Islet of Langerhans (tissue), 1 donor: Measurements from ENCODE around the gene TBX1.
"Not testable (repeated sequence)": the region's sequence is repeated elsewhere in the genome, so short reads cannot be mapped to it uniquely, and the experiment has no call there.

Source experiments
- FAIRE-seq: peaks from one replicate; lab custom pipeline; 2011; peaks lifted over from hg19 to GRCh38; lab: Jason Lieb, UNC

Gene TBX1

DNA sequence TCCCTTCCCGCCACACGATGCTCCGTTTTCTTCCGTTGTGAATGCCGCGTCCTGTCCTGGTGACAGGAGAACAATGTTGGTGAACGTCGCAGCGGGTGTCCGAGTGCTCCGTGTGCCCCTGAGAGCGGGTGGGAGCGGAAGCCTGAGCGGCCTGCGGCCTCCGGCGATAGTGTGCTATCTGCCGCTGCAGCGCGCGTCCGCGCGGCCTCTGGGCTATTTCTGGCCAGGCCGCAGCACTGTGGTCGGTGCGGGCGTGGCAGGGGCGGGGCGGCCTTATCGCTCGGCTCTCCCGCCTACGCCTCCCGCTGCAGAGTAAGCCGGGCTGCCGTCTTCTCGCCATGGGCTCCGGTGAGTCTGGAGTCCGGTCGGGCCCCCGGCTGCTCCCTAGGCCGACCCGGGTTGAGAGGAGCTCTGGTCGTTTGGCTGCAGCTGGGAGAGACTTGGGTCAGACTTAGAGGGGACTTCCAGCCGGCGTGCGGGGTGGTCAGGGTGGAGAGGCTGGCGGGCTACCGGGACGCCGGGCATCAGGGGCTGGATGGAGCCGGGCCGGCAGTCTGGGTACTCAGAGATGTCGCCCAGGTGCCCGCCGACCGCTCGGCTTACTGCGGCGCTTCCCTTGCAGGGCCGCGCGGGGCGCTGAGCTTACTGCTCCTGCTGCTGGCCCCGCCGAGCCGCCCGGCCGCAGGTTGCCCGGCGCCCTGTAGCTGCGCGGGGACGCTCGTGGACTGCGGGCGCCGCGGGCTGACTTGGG, 37.2 kb upstream of the TBX1 start, which contains the start of gene GP1BB:
Gene GP1BB (plus strand): TSS at position 308 of the 751 bp plus-strand sequence. CDS start 31 bp downstream, at position 339.
- no peak for FAIRE-seq

DNA sequence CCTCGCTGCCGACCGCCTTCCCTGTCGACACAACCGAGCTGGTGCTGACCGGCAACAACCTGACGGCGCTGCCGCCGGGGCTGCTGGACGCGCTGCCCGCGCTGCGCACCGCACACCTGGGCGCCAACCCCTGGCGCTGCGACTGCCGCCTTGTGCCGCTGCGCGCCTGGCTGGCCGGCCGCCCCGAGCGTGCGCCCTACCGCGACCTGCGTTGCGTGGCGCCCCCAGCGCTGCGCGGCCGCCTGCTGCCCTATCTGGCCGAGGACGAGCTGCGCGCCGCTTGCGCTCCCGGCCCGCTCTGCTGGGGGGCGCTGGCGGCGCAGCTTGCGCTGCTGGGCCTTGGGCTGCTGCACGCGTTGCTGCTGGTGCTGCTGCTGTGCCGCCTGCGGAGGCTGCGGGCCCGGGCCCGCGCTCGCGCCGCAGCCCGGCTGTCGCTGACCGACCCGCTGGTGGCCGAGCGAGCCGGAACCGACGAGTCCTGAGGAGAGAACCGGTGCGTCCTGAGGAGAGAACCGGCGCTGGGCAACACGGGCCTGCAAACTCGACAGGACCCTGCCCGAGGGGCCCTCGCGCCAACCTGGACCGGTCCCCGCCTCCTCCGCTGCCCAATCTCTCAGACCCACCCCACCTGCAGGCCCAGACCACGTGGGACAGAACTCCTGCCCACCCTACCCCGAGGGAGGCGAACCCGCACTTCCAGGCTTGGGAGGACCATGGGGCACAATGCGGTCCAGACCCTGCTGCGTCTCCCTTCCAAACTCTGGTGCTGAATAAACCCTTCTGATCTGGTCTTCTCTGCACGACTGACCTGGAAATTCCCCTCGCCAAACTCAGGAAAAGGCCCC, 36.4 kb upstream of the TBX1 start:
- FAIRE-seq, result no peak

DNA sequence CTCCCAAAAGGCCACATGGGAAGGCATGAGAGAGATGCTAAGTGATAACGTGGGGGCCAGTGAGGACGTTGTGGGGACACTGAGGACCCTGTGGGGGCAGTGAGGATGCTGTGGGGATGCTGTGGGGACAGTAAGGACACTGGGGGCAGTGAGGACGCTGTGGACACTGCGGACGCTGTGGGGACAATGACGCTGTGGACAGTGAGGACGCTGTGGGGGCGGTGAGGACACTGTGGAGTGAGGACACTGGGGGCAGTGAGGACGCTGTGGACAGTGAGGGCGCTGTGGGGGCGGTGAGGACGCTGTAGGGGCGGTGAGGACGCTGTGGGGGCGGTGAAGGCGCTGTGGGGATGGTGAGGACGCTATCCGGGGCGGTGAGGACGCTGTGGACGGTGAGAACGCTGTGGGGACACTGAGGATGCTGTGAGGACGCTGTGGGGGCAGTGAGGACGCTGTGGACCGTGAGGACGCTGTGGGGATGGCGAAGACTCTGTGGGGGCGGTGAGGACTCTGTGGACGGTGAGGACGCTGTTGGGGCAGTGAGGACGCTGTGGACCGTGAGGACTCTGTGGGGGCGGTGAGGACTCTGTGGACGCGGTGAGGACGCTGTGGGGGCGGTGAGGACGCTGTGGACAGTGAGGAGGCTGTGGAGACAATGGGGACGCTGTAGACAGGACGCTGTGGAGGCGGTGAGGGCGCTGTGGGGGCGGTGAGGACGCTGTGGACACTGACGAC, 35.5 kb upstream of the TBX1 start:
- FAIRE-seq, result no peak

DNA sequence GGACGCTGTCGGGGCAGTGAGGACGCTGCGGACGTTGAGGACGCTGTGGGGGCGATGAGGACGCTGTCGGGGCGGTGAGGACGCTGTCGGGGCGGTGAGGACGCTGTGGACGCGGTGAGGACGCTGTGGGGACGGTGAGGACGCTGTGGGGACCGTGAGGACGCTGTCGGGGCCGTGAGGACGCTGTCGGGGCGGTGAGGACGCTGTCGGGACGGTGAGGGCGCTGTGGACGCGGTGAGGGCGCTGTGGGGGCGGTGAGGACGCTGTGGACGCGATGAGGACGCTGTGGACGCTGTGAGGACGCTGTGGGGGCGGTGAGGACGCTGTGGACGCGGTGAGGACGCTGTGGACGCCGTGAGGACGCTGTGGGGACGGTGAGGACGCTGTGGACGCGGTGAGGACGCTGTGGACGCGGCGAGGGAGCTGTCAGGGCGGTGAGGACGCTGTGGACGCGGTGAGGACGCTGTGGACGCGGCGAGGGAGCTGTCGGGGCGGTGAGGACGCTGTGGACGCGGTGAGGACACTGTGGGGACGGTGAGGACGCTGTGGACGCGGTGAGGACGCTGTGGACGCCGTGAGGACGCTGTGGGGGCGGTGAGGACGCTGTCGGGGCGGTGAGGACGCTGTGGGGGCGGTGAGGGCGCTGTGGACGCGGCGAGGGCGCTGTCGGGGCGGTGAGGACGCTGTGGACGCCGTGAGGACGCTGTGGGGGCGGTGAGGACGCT, 34.4 kb upstream of the TBX1 start:
- FAIRE-seq, result not testable (repeated sequence)

DNA sequence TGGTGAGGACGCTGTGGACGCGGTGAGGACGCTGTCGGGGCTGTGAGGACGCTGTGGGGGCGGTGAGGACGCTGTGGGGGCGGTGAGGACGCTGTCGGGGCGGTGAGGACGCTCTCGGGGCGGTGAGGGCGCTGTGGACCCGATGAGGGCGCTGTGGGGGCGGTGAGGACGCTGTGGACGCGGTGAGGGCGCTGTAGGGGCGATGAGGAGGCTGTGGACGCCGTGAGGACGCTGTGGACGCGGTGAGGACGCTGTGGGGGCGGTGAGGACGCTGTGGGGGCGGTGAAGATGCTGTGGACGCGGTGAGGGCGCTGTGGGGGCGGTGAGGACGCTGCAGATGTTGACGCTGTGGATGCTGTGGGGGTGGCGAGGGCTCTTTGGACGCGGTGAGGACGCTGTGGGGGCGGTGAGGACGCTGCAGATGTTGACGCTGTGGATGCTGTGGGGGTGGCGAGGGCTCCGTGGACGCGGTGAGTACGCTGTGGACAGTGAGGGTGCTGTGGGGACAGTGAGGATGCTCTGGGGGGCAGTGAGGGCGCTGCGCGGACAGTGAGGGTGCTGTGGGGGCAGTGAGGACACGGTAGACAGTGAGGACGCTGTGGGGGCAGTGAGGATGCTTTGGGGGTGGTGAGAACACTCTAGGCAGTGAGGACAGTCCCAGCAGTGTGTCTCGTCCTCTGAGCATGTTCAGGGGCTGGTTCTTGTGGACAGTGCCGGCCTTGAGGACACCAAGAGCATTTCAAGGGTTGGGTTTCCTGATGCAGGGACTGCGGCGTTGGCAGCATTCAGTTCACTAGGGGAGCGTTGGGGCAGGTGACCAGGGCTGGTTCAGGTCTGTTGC, 33.0 kb upstream of the TBX1 start:
- no peak for FAIRE-seq

DNA sequence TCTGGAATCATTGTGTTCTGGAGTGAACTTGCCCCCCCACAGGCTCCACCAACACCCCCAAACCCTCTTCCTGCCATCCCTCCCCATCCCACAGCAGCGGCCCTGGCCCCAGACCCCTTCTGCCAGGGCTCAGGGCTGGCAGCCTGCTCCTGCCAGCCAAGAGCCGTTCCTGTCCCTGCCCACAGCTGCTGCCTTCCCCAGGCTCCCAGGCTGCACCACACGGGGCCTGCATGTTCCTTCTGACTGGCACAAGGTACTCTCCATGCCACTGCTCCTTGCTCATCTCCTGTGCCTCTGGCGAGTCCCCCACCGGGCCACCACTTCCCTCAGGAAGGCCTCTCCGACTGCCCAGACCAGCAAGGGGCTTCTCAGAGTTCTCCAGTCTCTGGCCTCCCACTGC, 32.3 kb upstream of the TBX1 start:
- no peak for FAIRE-seq

DNA sequence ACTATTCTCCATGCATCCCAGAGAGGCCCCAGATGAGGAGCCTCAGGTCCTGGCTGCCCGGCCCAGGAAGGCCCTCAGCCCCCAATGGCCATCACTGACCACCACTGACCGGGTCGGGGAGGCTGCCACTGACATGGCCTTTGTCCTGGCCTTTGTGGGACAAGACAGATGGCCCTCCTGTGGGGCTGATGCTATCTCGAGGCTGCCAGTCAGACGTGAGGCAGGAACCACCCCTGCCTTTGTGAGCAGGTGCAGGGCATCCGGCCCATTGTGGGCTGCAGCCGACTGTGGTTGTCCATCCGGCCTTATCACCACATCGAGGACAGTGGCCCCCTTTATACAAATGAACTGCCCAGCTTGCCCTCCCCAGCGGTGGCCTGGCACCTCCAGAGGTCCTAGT, 31.7 kb upstream of the TBX1 start:
- no peak for FAIRE-seq

DNA sequence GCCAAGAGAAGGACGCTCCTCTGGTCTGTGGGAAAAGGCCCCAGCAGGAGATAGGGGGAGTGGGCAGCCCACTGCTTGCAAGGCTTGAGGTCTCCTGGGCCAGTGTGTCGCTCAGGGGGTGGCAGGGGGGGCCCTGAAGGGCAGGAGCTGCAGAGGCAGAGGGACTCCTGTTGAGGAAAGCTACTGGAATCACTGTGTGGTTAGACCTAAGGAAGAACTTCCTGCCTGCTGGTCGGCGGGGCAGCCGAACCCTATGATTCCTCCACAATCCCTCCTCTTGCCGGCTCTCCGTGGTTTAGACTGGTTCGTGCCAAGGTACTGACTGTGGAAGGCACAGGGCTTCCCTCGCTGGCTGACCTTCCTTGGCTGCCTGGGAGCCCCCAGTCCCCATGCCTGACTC, 31.1 kb upstream of the TBX1 start:
- FAIRE-seq, result no peak

DNA sequence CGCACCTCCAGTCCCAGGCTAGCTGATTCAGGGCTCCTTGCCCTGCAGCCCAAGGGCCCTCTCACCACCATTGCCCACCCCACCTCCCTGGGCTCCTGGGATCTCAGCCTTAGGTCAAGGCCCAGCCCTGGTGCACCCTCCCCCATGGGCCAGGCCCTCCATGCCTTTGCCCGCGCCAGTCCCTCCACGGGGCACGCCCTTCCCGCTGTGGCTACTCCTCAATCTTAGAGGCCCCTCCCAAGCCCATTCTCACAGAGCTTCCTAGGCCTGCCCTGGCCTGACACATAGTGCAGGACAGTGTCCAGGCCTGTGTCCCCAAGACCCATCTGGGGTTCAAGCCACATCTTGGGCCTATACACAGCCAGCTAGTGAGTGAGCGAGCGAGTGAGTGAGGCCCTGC, 30.4 kb upstream of the TBX1 start:
- no peak for FAIRE-seq

DNA sequence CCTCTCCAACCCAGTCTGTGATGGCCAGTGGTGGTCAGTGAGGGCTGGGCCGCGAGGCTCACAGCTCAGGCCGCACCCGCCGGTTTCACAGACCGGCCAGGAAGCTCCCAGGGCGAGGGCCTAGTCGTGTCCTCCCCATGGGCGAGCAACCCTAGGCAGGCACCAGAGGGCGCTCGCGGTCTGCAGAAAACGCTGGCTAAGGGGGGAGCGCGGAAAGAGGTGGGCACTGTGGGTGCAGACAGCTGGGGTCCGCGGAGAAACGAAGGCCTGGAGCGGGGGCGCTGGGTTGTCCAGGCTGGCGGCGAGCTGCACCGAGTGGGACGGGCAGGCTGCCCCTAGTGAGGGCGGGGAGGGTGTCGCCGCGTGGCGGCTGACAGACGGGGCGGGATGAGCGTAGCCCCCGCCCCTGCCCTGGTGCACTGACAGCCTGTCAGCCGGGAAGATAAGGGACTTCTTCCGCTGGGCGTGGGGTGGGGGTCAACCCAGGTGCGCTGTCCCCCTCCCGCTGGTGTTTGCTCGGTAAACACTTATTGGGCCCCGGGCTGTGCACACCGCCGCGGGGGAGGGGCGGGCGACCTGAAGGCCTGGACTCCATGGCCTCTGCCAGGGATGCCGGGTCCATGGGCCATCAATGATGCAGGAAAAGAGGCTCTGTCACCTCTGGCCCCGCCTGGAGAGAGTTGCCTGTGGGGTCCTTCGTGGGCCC, 29.8 kb upstream of the TBX1 start:
- no peak for FAIRE-seq

DNA sequence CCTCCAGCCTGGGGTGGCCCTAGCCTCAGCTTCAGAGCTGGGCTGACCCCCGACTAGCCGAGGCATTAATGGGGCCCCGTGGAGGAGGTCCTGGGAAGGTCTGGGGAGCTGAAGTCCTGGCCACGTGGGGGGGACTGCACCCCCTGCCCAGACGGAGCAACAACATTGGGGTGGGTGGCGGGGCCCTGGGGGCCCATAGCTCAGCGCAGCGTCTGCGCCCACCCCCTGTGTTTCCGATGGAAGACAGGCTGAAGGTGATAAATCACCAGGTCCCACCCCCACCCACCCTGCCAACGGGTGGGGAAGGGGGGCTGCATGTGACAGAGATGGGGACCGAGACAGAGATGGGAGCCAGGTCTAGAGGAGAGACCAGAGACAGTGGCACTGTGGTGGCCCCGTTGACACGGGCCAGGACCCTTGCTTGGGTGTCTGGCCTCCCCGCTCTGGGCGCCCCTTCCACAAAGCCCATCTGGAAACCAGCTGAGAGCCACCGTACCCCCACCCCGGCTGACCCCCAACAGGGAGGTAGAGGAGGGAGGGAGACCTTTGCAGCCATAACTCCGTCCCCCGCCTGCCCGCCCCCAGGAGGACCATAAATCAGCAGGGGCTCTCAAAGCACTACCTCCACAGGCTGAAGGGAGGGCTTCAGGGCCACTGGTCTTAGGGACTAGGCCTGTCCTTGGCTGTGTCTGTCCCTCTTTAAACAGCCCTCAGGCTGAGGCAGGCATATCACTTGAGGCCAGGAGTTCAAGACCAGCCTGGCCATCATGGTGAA, 29.0 kb upstream of the TBX1 start:
- no peak for FAIRE-seq

DNA sequence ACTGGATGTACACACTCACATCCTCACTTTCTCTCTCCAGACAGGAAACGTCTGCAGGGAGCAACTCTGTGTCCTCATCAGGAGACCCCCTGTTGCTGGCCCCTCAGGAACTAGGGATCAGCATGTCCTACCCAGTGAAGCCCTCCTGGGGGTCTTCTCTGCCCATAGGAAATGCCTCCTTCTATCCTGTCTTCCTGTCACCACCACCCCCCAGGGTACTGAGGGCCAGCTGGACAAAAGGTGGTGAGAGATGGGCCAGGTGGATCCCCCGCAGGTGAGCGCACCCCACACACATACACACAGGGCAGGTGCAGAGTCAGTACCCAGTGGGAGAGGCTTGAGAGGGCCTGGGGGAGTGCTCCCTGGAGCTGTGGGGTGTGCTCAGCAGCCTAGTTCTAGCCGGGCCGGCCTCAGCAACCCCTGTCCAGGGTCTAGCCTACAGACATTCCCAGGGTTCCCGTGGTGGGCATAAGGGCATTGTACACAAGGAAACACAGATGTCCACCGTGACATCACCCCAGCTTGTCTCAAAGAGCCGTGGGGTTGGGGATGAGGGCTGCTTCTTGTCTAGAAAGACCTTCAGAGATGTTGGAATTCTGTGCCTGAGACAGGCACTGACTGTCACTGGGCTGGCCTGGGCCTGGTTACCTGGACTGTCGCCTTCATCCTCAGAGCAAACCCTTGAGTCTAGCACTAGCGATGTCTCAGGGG, 28.0 kb upstream of the TBX1 start:
- no peak for FAIRE-seq

DNA sequence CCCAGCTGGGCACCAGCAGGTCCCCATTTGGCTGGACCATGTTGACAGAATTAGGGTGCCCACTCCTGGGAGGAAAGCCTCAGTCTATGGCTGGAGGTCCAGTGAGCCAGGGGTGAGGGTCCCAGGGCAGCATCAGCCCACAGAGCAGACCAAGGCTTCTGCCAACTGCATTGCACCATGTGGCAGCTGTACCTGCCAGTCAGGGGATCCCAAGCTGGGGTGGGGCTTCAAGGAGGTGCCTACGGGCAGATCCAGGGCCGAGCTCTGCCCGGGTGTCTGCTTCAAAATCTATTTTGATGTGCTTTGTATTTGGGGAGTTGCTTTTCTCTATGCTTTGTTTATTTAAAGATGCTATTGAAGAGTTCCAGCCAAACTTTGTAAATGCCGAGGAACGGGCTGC, 26.8 kb upstream of the TBX1 start:
- no peak for FAIRE-seq

DNA sequence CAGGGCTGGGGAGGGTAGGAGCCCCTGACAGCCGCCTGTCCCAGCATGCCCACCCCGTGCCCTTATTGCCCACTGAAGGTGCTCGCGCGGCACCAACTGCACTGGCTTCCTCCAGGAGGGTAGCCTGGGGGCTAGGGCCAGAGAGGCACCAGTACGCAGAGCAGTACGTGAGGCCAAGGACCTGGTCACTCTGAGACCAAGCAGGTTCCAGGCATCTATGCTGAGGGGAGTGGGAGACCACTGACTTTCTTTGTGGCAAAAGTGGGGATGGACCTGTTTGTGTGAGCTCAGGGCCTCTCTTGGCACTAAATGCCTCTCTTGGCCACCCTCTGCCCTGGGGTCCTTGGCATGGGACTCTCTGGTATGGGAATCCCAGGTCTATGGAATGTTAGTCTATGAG, 26.4 kb upstream of the TBX1 start:
- no peak for FAIRE-seq

DNA sequence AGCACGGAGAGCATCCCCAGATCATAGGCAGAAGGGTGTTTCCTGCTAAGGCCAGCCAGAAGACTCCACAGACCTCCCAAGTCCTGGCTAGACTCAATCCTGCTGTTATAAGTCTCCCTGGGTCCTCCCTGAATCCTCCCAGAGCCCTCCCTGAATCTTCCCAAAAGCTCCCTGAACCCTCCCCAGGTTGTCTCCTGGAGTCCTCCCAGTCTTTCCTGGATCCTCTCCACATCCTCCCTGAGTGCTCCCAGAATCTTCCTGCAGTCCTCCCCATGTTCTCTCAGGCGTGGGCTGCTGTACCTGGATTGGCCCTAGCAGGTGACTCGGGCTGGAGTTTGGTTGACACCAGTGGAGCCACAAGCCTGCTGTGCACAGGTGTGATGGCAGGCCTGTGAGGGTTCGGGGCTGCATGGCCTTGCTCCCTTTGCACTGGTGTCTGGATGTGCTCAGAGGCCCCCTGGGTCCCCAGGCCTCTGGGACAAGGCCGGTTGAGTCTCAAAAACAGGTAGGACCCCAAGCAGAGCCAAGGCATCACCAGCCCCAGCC, 25.7 kb upstream of the TBX1 start:
- FAIRE-seq, result no peak

DNA sequence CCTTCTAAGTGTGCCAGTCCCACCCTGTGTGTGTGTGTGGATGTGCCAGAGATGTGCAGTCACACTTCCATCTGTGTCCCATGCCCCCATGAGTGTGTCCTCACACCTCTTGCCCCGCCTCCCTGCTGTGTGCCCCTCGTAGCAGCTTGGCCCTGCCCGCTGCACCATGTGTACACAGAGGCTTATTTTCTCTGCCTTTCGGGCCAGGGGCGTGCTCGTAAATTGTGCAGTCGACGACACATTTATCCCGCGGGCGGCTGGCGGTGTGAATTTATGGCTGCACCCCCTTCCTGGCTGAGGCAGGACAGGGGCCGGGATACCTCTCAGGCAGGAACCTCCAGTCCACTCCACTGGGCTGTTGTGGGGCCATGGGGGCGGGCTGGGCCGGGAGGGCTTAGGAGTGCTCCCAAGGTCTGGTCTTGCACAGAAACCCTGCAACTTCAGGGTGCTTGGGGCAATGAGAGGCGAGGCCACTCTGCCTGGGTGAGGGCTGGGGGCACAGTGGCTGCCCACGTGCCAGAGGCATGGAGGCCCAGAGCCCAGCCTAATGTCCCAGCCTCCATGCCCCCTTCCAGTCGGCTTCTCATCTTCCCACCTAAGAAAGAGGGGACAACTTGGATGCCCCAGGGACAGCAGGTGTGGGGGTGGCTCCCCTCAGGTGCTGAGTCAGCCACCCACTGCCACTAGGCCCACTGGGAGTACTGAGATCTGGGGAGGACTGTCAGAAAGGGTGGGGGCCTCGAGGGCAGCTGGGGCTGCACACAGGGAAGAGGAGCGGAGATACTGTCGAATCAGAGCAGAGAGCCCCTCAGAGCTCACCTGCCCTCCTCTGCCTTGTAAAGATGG, 24.7 kb upstream of the TBX1 start:
- FAIRE-seq, result no peak

DNA sequence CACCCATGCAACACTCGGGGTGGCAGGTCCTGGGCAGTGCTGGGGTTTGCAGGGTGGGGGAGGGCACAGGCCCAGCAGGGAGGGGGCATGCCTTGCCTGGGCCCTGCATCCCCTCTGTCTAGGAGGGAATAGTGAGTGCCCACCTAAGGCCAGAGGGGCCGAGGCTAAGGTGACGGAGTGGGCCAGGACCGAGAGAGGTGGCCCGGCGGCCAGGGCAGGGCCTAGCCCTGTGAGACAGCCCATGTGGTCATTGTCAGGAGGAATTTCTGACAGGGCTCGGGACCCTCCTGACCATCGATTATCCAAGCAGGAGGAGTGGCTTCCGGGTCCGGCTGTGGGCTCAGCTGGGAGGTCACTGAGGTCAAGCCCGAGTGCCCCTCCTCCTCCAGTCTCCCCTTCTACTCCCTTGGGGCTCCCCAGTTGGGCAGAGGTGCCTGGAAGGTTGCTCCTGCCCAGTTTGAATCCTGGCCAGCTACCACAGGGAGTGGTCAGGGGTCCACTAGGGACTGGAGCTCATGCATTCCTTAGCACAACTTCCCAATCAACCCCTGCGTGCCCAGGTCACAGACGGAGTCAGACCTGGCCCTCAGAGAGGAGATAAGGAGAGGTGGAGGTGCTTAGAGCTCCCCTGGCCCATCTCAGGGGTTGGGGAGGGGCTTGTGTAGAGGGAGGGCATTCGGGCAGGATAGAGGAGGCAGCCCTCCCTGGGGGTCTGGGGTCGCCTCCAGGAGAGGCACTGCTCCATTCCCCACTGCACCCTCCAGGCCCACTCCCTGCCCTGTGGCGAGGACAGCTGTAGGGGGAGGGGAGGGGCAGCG, 22.5 kb upstream of the TBX1 start:
- FAIRE-seq, result no peak
